GM12892 (cell line): ENCODE measurements around the gene MACROD2.

Source experiments
- DNase-seq: peaks from one replicate; pipeline ENCODE4 v3.0.0; 2011; ENCODE audit not compliant: insufficient read length
- FAIRE-seq: peaks from 2 replicates; lab custom pipeline; 2011; peaks lifted over from hg19 to GRCh38; lab: Jason Lieb, UNC
- POLR2A ChIP-seq: IDR thresholded peaks from 2 replicates; pipeline ENCODE4 v1.6.1; 2011; ENCODE audit warnings: low read depth, low read length, control low read depth
- POLR2AphosphoS5 ChIP-seq: IDR thresholded peaks from 2 replicates; pipeline ENCODE4 v1.6.1; 2011; ENCODE audit warnings: low read depth, low read length, control low read depth
- TAF1 ChIP-seq: IDR thresholded peaks from 2 replicates; pipeline ENCODE4 v1.6.1; 2011; ENCODE audit warnings: low read depth, mild to moderate bottlenecking, control low read depth, low read length, borderline replicate concordance

MACROD2 gene

DNA sequence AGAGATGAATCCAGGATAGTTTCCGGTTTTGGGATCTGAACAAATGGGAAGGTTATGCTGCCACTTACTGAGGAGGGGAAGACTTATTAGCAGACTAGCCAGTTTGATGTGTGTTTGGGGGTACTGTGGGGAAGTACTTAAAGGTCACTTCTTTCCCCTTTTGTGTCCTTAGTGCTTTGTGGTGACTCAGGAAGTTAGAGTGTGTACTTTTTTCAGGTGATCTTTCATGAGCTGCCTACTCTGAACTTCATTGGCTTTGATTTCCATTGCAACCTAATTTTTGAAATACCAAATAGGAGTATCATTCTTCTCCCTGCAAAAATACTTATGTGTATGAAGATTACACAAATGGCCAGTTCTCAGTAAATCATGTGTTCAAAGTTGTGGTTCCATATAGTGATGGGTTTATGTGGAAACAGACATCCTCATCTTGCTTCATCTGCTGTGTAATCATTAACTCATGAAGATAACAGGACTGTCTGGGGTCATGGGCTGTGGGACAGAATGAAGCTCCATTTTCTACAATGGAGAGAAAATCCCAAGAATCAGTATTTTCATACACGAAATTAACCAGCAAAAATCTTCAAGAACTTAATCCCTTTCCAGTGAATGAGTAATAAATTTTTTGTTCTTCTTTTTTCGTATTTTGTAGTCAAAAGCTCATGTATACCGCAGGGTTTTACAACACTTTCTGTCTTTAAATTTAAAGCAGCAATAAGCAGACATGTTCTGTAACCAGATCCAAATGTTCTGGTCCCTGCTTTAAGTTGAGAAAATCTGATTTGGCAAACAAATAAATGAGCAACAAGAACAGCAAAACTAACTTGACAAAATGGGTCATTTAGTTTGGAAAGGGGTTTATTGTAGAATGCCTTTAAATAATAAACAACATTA lies 614.3 kb downstream of the MACROD2 start:
- no peak for TF ChIP-seq POLR2AphosphoS5
- no peak for TF ChIP-seq TAF1
- TF ChIP-seq POLR2A, result no peak
- DNase-seq (no peak), FAIRE-seq (no peak)

DNA sequence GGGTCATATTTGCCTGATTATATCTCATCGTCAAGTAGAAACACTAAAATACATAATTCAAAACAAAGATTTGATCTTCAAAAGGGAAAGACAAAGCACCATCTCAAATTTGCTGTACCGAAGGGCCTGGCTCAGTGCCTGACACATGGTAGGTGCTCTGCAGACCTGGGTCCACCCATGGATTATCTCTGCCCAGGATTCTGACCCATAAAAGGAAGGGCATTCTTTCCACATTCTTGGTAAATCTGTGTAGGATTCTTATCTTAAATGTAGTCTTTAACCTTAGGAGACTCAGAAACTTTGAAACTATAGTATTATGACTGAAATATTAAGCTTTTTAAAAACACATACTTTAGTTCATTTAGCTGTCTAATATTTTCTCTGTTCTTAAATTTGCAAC lies 616.2 kb downstream of the MACROD2 start:
- TF ChIP-seq POLR2AphosphoS5, result no peak
- no peak for TF ChIP-seq TAF1
- no peak for TF ChIP-seq POLR2A
- no peak for DNase-seq
- FAIRE-seq, result no peak

DNA sequence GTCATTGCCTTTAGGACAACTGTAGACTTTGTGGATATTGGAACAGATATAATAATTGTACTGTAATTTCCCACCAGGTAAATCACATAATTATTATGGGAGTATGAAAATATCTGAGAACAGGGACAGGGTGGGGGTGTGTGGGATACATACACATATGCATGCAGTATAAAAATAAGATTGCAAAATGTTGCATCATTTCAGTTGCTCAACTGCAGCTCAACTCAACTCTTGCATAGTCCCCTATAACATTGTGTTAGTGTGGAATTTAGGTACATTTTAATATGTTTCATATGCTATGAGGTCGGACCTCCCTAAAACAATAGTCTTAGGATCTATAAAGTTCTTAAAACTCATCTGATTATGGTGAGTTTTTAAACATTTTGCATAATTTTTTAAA lies 617.1 kb downstream of the MACROD2 start:
- DNase-seq (no peak), FAIRE-seq (no peak)
- no peak for TF ChIP-seq TAF1
- TF ChIP-seq POLR2A, result no peak
- no peak for TF ChIP-seq POLR2AphosphoS5

DNA sequence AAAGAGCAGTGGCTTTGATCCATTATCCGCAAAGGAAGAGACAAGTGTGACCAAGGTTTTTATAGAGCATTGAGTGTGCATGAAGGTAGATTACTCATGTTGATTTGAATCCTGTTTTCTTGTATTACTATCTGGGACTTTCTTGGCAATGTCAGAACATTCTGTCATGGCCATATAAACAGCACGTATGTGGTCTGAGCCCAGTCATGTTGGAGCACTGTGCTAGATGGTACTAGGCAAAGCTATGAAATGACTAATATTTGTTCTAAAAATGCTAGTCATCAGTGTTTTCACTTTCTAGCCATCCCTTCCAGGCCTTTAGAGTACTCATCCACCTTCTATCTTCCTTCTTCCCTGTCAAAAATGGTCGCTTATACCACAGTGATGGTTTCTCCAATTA lies 620.7 kb downstream of the MACROD2 start:
- TF ChIP-seq TAF1 (no peak), POLR2A (no peak), POLR2AphosphoS5 (no peak)
- FAIRE-seq (no peak), DNase-seq (no peak)

DNA sequence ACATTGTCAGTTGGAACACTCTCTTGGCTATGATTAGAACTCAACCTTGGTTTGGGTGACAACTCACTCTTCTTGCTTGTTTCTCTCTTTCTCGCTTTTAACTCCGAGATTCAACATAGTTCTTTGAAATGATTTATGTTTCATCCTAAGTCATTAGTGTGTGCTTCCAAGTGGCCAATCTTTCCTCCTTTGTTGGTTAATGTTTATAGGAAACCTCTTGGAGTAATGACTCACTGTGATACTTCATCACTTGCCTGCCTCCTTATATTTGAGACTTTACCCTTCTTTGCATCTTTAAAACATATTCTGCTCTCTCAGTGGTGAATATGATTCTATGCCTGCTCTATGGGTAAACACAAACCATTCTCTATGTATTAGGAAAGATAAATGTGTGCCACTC lies 621.8 kb downstream of the MACROD2 start:
- TF ChIP-seq POLR2AphosphoS5 (no peak), POLR2A (no peak), TAF1 (no peak)
- FAIRE-seq, result no peak
- DNase-seq, result no peak

DNA sequence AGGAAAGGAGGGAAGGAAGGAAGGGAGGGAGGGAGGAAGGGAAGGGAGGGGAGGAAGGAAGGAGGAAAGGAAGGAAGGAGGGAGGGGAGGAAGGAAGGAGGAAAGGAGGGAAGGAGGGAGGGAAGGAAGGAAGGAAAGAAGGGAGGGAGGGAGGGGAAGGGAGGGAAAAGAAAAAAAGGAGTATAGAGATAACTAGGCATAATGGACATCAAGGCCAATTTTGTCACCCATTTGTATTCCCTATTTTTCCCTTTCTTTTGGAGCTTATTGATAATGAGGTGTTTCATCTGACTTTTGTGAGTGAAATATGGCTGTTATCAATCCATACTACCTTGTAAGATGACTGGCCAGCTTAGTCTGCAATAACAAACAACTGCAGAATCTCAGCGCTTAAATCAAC lies 624.1 kb downstream of the MACROD2 start:
- FAIRE-seq, result no peak
- no peak for TF ChIP-seq TAF1
- no peak for TF ChIP-seq POLR2A
- TF ChIP-seq POLR2AphosphoS5, result no peak
- no peak for DNase-seq

DNA sequence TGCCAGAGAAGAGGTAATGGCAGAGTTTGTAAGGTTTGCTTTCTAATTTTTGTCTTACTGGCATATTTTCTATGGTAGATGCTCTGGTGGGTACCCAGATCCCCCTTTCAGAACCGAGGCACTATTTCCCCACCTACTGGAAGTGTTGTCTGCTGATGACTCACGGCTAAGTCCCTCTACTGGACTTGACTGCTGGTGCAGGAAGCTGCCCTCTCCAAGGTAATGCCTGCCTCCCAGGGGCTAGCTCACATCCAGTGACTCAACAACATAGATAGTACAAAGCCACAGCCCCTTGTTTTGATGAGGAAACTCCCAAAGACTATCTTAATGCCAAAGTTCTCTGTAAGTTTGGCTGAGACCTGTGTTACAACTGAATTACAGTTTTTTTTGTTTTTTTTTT lies 627.5 kb downstream of the MACROD2 start:
- FAIRE-seq (no peak), DNase-seq (no peak)
- TF ChIP-seq TAF1 (no peak), POLR2A (no peak), POLR2AphosphoS5 (no peak)

DNA sequence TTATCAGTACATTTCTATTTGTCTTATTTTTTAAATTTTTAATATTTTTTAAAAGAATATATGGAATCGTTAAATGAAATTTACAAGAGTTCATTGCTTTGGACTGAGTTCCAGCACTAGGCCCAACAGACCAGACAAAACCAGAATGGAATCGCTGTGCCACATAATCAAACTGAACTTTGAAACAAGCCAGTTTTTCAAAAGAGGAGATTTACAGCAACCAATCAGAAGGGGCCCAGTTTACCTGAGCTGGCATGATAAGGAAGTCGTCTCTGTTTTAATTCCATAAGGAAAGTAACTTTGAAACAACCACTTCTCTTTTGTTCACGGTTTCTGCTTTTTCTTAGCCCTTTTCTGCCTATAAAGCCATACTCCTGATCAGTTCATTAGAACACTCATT lies 635.7 kb downstream of the MACROD2 start:
- no peak for DNase-seq
- TF ChIP-seq TAF1 (no peak), POLR2AphosphoS5 (no peak), POLR2A (no peak)
- no peak for FAIRE-seq

DNA sequence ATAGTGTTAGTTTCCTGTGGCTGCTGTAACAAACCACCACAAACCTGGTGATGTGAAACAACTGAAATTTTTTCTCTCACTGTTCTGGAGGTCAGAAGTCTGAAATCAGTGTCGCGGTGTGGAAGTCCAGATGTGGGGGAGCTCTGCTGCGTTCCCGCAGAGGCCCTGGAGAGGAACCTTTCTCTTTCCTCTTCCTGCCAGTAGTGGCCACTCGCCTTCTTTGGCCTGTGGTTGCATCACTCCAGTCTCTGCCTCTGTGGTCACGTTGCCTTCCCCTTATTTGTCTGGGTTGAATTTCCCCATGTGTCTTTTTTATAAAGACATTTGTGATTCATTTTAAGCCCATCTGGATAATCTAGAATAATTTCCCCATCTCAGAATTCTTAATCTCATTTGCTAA lies 637.6 kb downstream of the MACROD2 start:
- TF ChIP-seq POLR2AphosphoS5 (no peak), POLR2A (no peak), TAF1 (no peak)
- FAIRE-seq (no peak), DNase-seq (no peak)

DNA sequence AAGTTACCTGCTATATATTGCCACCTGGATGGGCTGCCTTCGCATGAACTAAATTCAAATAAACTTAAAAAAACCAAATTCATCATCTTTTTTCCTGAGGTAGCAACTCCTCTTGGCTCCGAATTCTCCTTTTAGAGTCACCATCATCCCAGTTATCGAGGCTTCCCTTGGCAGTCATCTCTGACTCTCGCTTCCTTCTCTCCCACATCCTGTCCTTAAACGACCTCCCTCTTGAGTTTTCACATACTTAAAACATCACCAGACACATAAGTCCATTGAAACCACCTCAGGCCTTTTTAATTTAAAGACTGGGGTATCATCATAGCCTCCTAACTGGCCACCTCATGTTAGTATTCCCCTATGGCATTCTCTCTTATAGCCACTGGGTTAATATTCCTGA lies 638.2 kb downstream of the MACROD2 start:
- TF ChIP-seq POLR2A, result no peak
- no peak for TF ChIP-seq TAF1
- TF ChIP-seq POLR2AphosphoS5, result no peak
- FAIRE-seq, result no peak
- no peak for DNase-seq

DNA sequence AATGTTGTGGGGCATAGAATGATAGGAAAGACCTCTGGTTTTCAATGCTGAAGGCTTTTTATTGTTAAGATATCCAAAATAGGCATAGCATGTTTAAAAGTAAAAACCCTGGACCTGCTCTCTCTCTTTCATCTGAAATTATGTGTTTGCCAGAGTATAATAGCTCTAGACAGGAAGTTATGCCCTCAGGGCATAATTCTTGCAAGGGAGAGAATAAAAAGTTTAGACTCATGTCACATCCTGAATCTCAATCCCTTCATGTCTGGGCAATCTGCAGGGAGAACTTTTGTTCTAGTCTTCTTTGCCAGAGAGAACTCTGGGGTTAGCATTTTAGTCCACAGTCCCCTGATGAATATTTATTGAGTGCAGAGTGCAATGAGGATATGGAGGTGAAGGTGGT lies 639.3 kb downstream of the MACROD2 start:
- FAIRE-seq (no peak), DNase-seq (no peak)
- no peak for TF ChIP-seq POLR2AphosphoS5
- TF ChIP-seq POLR2A, result no peak
- TF ChIP-seq TAF1, result no peak

DNA sequence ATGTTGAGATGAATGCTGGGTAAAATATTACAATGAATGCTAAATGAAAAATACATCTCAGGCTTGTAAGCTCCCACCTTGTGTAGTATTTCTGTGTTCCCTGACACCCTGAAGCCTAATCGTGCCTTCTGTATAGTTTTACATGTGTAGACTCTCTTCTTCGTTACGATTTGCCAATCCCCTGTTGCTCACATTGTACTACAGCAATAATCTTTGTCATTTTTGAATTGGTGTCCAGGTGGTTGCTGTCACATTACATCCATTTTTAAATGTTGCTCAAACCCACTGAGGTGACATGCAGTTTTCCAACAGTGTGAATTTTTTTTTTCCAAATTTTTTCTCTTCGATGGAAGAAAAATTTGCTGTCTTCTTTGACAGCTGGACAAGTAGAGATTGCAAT lies 642.1 kb downstream of the MACROD2 start:
- TF ChIP-seq TAF1, result no peak
- TF ChIP-seq POLR2AphosphoS5, result no peak
- TF ChIP-seq POLR2A, result no peak
- FAIRE-seq, result no peak
- no peak for DNase-seq
